Upper lobe of left lung (tissue), 4 donors: ENCODE measurements around the gene SORCS1.

Experiments
- CTCF ChIP-seq, 6 experiments: fragments of 450-650 bp in 4 of 6; fragments of 200-600 bp in 2 of 6; sonication (generic) in 2 of 6; IDR thresholded peaks; one replicate each; pipeline ENCODE4 v1.5.1; 2016 to 2019; ENCODE audit warnings: antibody characterized with exemption in 6 of 6
- EP300 ChIP-seq, 4 donors: sonication (generic); formaldehyde crosslinking; IDR thresholded peaks; one replicate each; pipeline ENCODE4 v1.5.1; 2017; ENCODE audit warnings: antibody characterized with exemption in 4 of 4, control low read depth in 2 of 4
- POLR2A ChIP-seq, 4 donors: fragments of 450-650 bp; IDR thresholded peaks; one replicate each; pipeline ENCODE4 v1.5.1; 2016 to 2017; ENCODE audit warnings: antibody characterized with exemption in 4 of 4, mild to moderate bottlenecking in 2 of 4
- POLR2AphosphoS5 ChIP-seq, 2 donors: sonication (generic); formaldehyde crosslinking; IDR thresholded peaks; one replicate each; pipeline ENCODE4 v1.5.1; 2017; ENCODE audit warnings: antibody characterized with exemption in 2 of 2

DNA sequence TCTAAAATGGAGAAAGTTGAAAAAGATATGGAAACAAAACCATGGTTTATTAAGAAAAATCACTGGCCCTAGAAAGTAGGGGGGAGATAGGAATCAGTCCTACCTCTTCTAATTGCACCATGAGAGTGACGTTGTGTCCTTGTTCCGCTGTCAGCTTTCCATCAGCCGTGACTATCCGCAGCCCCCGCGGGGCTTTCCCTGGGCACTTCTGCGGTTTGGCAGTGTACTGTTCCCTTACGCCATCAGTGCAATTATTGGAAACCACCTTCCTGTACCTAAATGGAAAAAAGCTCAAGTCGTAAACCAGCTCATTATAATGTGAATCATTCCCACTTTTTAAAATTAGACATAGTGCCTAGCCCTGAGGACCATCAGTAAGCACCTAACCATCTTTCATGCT is 512.2 kb downstream of the SORCS1 start:
- no peak for TF ChIP-seq POLR2A (IDR thresholded peaks at IDR 0.05)
- TF ChIP-seq EP300 (IDR thresholded peaks at IDR 0.05), result no peak
- TF ChIP-seq CTCF (IDR thresholded peaks at IDR 0.05), result no peak
- no peak for TF ChIP-seq POLR2AphosphoS5 (IDR thresholded peaks at IDR 0.05)
